ENCODE results near the gene UPK1A. TPM values are rescaled to one million over a fixed set of nuclear protein-coding genes. Genes with fewer than 3 reads are reported as not detected.
"Not testable (repeated sequence)": the region's sequence is repeated elsewhere in the genome, so short reads cannot be mapped to it uniquely, and the experiment has no call there.

The UPK1A gene
- total RNA-seq, 1 donor from 2014 or later: not detected

GRCh38 chr19:35718345-35719041, 52.2 kb downstream of the UPK1A start:
- peak; percentile 47 for DNase-seq

- no peak for DNase-seq
These were observed 53.3 kb downstream of the UPK1A start for GRCh38 chr19:35719402-35720162.

- no peak for DNase-seq
These were observed 53.8 kb downstream of the UPK1A start for GRCh38 chr19:35720163-35720524.

GRCh38 chr19:35720648-35721047, 54.3 kb downstream of the UPK1A start:
- no peak for DNase-seq

- no peak for DNase-seq
These were observed 55.1 kb downstream of the UPK1A start for GRCh38 chr19:35721374-35721773.

- DNase-seq: no peak
These were observed 56.1 kb downstream of the UPK1A start for GRCh38 chr19:35722461-35722860.

- no peak for DNase-seq
These were observed 56.6 kb downstream of the UPK1A start for GRCh38 chr19:35722897-35723296.

- DNase-seq: no peak
These were observed 57.4 kb downstream of the UPK1A start for GRCh38 chr19:35723671-35724070.

GRCh38 chr19:35724132-35724531, 57.8 kb downstream of the UPK1A start:
- not testable (repeated sequence) for DNase-seq

- no peak for DNase-seq
These were observed 58.2 kb downstream of the UPK1A start for GRCh38 chr19:35724560-35724959.

GRCh38 chr19:35725216-35725861, 59.0 kb downstream of the UPK1A start:
- no peak for DNase-seq

GRCh38 chr19:35727053-35727955, 61.0 kb downstream of the UPK1A start:
- no peak for DNase-seq

Other genes with a start within 250 kb of the UPK1A start
- gene FFAR2, start 218.3 kb upstream of the UPK1A start, total RNA-seq: not detected in 2 replicates
- gene KRTDAP, start 176.1 kb upstream of the UPK1A start, total RNA-seq: not detected in 2 replicates
- gene DMKN, start 152.9 kb upstream of the UPK1A start, total RNA-seq: 0.34 TPM in 1 of 2 replicates, not detected in the other
- 0.09 TPM in 1 of 2 replicates, not detected in the other for gene SBSN, start 138.2 kb upstream of the UPK1A start, total RNA-seq
- gene GAPDHS, start 133.1 kb upstream of the UPK1A start, total RNA-seq: not detected in 2 replicates
- 57.4 and 68.8 TPM in 2 replicates for gene TMEM147, start 120.9 kb upstream of the UPK1A start, total RNA-seq
- not detected in 2 replicates for gene ATP4A, start 102.9 kb upstream of the UPK1A start, total RNA-seq
- not detected in 2 replicates for gene PMIS2, start 80.3 kb upstream of the UPK1A start, total RNA-seq
- gene HAUS5, start 53.8 kb upstream of the UPK1A start, total RNA-seq: 4.8 and 11.1 TPM in 2 replicates
- 45.4 and 47.6 TPM in 2 replicates for gene RBM42, start 37.5 kb upstream of the UPK1A start, total RNA-seq
- gene ETV2, start 24.8 kb upstream of the UPK1A start, total RNA-seq: 0.09 and 0.17 TPM in 2 replicates
- gene COX6B1, start 18.2 kb upstream of the UPK1A start, total RNA-seq: 236 and 493 TPM in 2 replicates
- gene ZBTB32, start 38.0 kb downstream of the UPK1A start, total RNA-seq: not detected in 2 replicates
- gene KMT2B, start 51.5 kb downstream of the UPK1A start, total RNA-seq: 7.3 and 15.4 TPM in 2 replicates
- 1.9 and 2.2 TPM in 2 replicates for gene IGFLR1, start 75.9 kb downstream of the UPK1A start, total RNA-seq
- 2.9 and 7.8 TPM in 2 replicates for gene U2AF1L4, start 78.9 kb downstream of the UPK1A start, total RNA-seq
- gene PSENEN, start 79.1 kb downstream of the UPK1A start, total RNA-seq: 15.1 and 16.1 TPM in 2 replicates
- gene LIN37, start 82.1 kb downstream of the UPK1A start, total RNA-seq: 4.7 and 8.2 TPM in 2 replicates
- gene HSPB6, start 90.5 kb downstream of the UPK1A start, total RNA-seq: 0.17 and 1.2 TPM in 2 replicates
- 3.3 and 3.7 TPM in 2 replicates for gene PROSER3, start 91.7 kb downstream of the UPK1A start, total RNA-seq
- gene ARHGAP33, start 109.0 kb downstream of the UPK1A start, total RNA-seq: 4.7 and 4.8 TPM in 2 replicates
- gene PRODH2, start 146.3 kb downstream of the UPK1A start, total RNA-seq: not detected in 2 replicates
- not detected in 2 replicates for gene NPHS1, start 186.0 kb downstream of the UPK1A start, total RNA-seq
- not detected in 2 replicates for gene KIRREL2, start 190.4 kb downstream of the UPK1A start, total RNA-seq
- 1.9 and 2.5 TPM in 2 replicates for gene APLP1, start 202.1 kb downstream of the UPK1A start, total RNA-seq
- 2.7 and 3.2 TPM in 2 replicates for gene NFKBID, start 234.0 kb downstream of the UPK1A start, total RNA-seq
- 0.19 TPM in 1 of 2 replicates, not detected in the other for gene HCST, start 236.0 kb downstream of the UPK1A start, total RNA-seq
- gene TYROBP, start 241.8 kb downstream of the UPK1A start, total RNA-seq: not detected in 2 replicates

Measured in dermis blood vessel endothelial cell (primary cell).